HCT116 (cell line): Measurements from ENCODE around the gene TPX2. TPM values are rescaled to one million over a fixed set of nuclear protein-coding genes. Genes with fewer than 3 reads are reported as not detected.

ENCODE experiments used
- ATAC-seq: fragments of 200-7000 bp; cut with Tn5 transposase; 2 replicates; pipeline ENCODE4 v1.9.1; 2020; ENCODE audit warnings: mild to moderate bottlenecking, moderate library complexity
- BruUV-seq: library from RNA; stranded (reverse); fragments of 400-500 nt; replicated peaks from 2 replicates; lab custom pipeline; 2021; lab: Mats Ljungman, UMichigan
- CTCF ChIA-PET: fragments of 300-600 bp; sonication (Branson Sonifier 250); formaldehyde crosslinking; loops from one replicate; lab custom pipeline; 2021; ENCODE audit warnings: antibody characterized with exemption; lab: Charles Lee
- POLR2A ChIA-PET: fragments of 300-600, 350-600 bp; sonication (Branson Sonifier 250); formaldehyde crosslinking; loops from one replicate; lab custom pipeline; 2021; ENCODE audit warnings: antibody characterized with exemption; lab: Charles Lee
- RAD21 ChIA-PET, 2 experiments: fragments of 300-600 bp; sonication (Branson Sonifier 250); formaldehyde crosslinking; loops; one replicate each; lab custom pipeline; 2023; ENCODE audit warnings: low total read pairs in 2 of 2; ENCODE audit not compliant: uncharacterized antibody in 2 of 2, unreplicated experiment in 2 of 2, low non-redundant PET in 1 of 2; lab: Charles Lee
- DNase-seq: peaks from one replicate; pipeline ENCODE4 v3.0.0-alpha.2; 2010; ENCODE audit warnings: low read depth, low spot score
- H2AFZ ChIP-seq: fragments of 200-600 bp; shearing (Covaris generic), sonication (generic); 2 replicates; pipeline ENCODE4 v1.6.1; 2017; ENCODE audit warnings: low read depth, mixed run types, mixed read lengths, antibody characterized with exemption, low read length; ENCODE audit not compliant: poor library complexity, severe bottlenecking
- H3K27ac ChIP-seq: 2 replicates; pipeline ENCODE4 v1.5.1; 2012; ENCODE audit warnings: low read depth, low read length
- H3K27me3 ChIP-seq: fragments of 200-600 bp; sonication (generic); 2 replicates; pipeline ENCODE4 v1.6.1; 2016; ENCODE audit warnings: mixed run types, low read length, mixed read lengths; ENCODE audit not compliant: insufficient read depth
- H3K36me3 ChIP-seq, 2 experiments: fragments of 200-500 bp in 1 of 2; fragments of 200-600 bp in 1 of 2; sonication (Bioruptor generic) in 1 of 2; sonication (generic) in 1 of 2; 2 replicates each; pipeline versions ENCODE4 v1.5.1 to v1.6.1; 2014 to 2016; ENCODE audit warnings: low read length in 2 of 2, inconsistent platforms in 1 of 2, mixed read lengths in 1 of 2, mixed run types in 1 of 2; ENCODE audit not compliant: insufficient read depth in 2 of 2, control insufficient read depth in 1 of 2
- H3K4me1 ChIP-seq, 2 experiments: fragments of 200-600 bp in 1 of 2; sonication (generic) in 1 of 2; 2 replicates each; pipeline versions ENCODE4 v1.5.1 to v1.6.1; 2012 to 2017; ENCODE audit warnings: low read length in 2 of 2, inconsistent platforms in 1 of 2, mild to moderate bottlenecking in 1 of 2, mixed read lengths in 1 of 2, mixed run types in 1 of 2, moderate library complexity in 1 of 2; ENCODE audit not compliant: insufficient read depth in 2 of 2, control insufficient read depth in 1 of 2
- H3K4me2 ChIP-seq: fragments of 200-600 bp; sonication (generic); 2 replicates; pipeline ENCODE4 v1.6.1; 2017; ENCODE audit warnings: mixed run types, low read length, mixed read lengths
- H3K4me3 ChIP-seq, 2 experiments: fragments of 200-600 bp in 1 of 2; sonication (generic) in 1 of 2; replicated peaks in 1 of 2; 2 replicates each; pipeline ENCODE4 v1.5.1; 2011 to 2016; ENCODE audit warnings: low read length in 2 of 2, control low read depth in 1 of 2, low read depth in 1 of 2, mild to moderate bottlenecking in 1 of 2, mixed read lengths in 1 of 2, mixed run types in 1 of 2
- H3K79me2 ChIP-seq: fragments of 200-600 bp; sonication (generic); 2 replicates; pipeline ENCODE4 v1.6.1; 2017; ENCODE audit warnings: mild to moderate bottlenecking, mixed run types, low read length, moderate library complexity, mixed read lengths; ENCODE audit not compliant: insufficient read depth
- H3K9ac ChIP-seq: fragments of 200-600 bp; sonication (generic); 2 replicates; pipeline ENCODE4 v1.6.1; 2016; ENCODE audit warnings: low read length, mixed read lengths
- H3K9me2 ChIP-seq: fragments of 200-600 bp; sonication (generic), shearing (Covaris generic); 2 replicates; pipeline ENCODE4 v1.6.1; 2017; ENCODE audit warnings: mixed run types, mild to moderate bottlenecking, moderate library complexity; ENCODE audit not compliant: insufficient read depth
- H3K9me3 ChIP-seq, 2 experiments: fragments of 200-500 bp in 1 of 2; fragments of 200-600 bp in 1 of 2; sonication (Bioruptor generic) in 1 of 2; sonication (generic) in 1 of 2; 2 replicates each; pipeline ENCODE4 v1.6.1; 2014 to 2017; ENCODE audit warnings: low read length in 2 of 2, mixed read lengths in 2 of 2, inconsistent platforms in 1 of 2, low read depth in 1 of 2, mild to moderate bottlenecking in 1 of 2, mixed run types in 1 of 2, moderate library complexity in 1 of 2; ENCODE audit not compliant: control insufficient read depth in 1 of 2, insufficient read depth in 1 of 2
- H4K20me1 ChIP-seq: fragments of 200-600 bp; sonication (generic), shearing (Covaris generic); 2 replicates; pipeline ENCODE4 v1.6.1; 2017; ENCODE audit warnings: mixed run types, mild to moderate bottlenecking, moderate library complexity; ENCODE audit not compliant: insufficient read depth
- CTCF ChIP-seq, 3 experiments: fragments of 200-600 bp in 1 of 3; sonication (generic) in 1 of 3; IDR thresholded peaks in 2 of 3; conservative IDR thresholded peaks in 1 of 3; 2 replicates each; pipeline ENCODE4 v1.5.1; 2012 to 2017; ENCODE audit warnings: low read depth in 2 of 3, low read length in 2 of 3, antibody characterized with exemption in 1 of 3, borderline replicate concordance in 1 of 3, control low read depth in 1 of 3, mild to moderate bottlenecking in 1 of 3, mixed read lengths in 1 of 3, mixed run types in 1 of 3, moderate library complexity in 1 of 3; ENCODE audit not compliant: insufficient read depth in 1 of 3
- EGR1 ChIP-seq: IDR thresholded peaks from 2 replicates; pipeline ENCODE4 v1.6.1; 2012; ENCODE audit warnings: low read depth
- ELF1 ChIP-seq: IDR thresholded peaks from 2 replicates; pipeline ENCODE4 v1.6.1; 2012; ENCODE audit warnings: low read depth, borderline replicate concordance
- EZH2phosphoT487 ChIP-seq: fragments of 200-600 bp; IDR thresholded peaks from 2 replicates; pipeline ENCODE4 v1.6.1; 2018; ENCODE audit warnings: antibody characterized with exemption, borderline replicate concordance
- JUND ChIP-seq: IDR thresholded peaks from 2 replicates; pipeline ENCODE4 v1.6.1; 2012
- POLR2AphosphoS5 ChIP-seq: IDR thresholded peaks from 2 replicates; pipeline ENCODE4 v1.6.1; 2011; ENCODE audit warnings: mild to moderate bottlenecking, low read depth, low read length, moderate library complexity
- RAD21 ChIP-seq: IDR thresholded peaks from 2 replicates; pipeline ENCODE4 v1.6.1; 2012; ENCODE audit warnings: low read depth, mild to moderate bottlenecking
- REST ChIP-seq: IDR thresholded peaks from 2 replicates; pipeline ENCODE4 v1.6.1; 2012; ENCODE audit warnings: low read depth
- SIN3A ChIP-seq: IDR thresholded peaks from 2 replicates; pipeline ENCODE4 v1.6.1; 2012; ENCODE audit warnings: low read depth
- SP1 ChIP-seq: IDR thresholded peaks from 2 replicates; pipeline ENCODE4 v1.6.1; 2012; ENCODE audit warnings: low read depth
- ZFX ChIP-seq: fragments of 450-650 bp; IDR thresholded peaks from 2 replicates; pipeline ENCODE4 v1.6.1; 2017
- intact Hi-C: fragments of 100-400 bp; cut with micrococcal nuclease; formaldehyde crosslinking; loops from 2 replicates; pipeline ENCODE4 v1.10.0; 2022
- total RNA-seq: library from RNA; stranded (reverse); gene quantifications from one replicate; pipeline ENCODE4 v1.2.1, GENCODE V29; 2021; ENCODE audit not compliant: unreplicated experiment

Gene TPX2
- total RNA-seq, 1 experiment from 2014 or later: 163 TPM

GRCh38 chr20:31719644-31720485, 19.2 kb upstream of the TPX2 start:
- intact Hi-C loops: loop anchor here (5.0 kb wide), 1 partner anchor 158 kb away; no protein-coding TSS in a partner anchor
- peak overlapping the region; percentile 82 to 87 for H3K4me3 ChIP-seq
- H3K36me3 ChIP-seq: peaks cover 5 to 58% of the 10 kb centered on the region in 2 experiments
- H3K9me2 ChIP-seq: no peaks in the 10 kb centered on the region
- no peaks in the 10 kb centered on the region for H3K9me3 ChIP-seq
- no peak for TF ChIP-seq ELF1
- no peak for TF ChIP-seq SP1
- TF ChIP-seq EZH2phosphoT487: no peak
- TF ChIP-seq SIN3A: no peak
- TF ChIP-seq JUND: no peak
- no peak for TF ChIP-seq REST
- TF ChIP-seq POLR2AphosphoS5: no peak; the same call in none of the 2 replicates
- TF ChIP-seq EGR1: no peak
- no peak for TF ChIP-seq ZFX
- no peak for TF ChIP-seq CTCF (IDR thresholded peaks at IDR 0.05 in 2 of 3, conservative IDR thresholded peaks at IDR 0.05 in 1 of 3; ENCODE audit: borderline replicate concordance in 1 of 3, insufficient read depth in 1 of 3, low read depth in 2 of 3, low read length in 2 of 3)
- TF ChIP-seq RAD21: no peak
- POLR2A ChIA-PET: interaction anchor here (0.6 to 1.6 kb wide), 4 partner anchors 15 to 111 kb away, joined by 3 to 7 read pairs (median 4); no protein-coding TSS in a partner anchor
- peak overlapping the region; percentile 98 for H3K27ac ChIP-seq
- peak overlapping the region; percentile 94 for H3K4me2 ChIP-seq
- no peaks in the 10 kb centered on the region for H4K20me1 ChIP-seq
- DNase-seq: no peak
- peak; percentile 28 for ATAC-seq
- H3K9ac ChIP-seq: peak overlapping the region; percentile 96
- peaks cover 73 to 84% of the 10 kb centered on the region in 2 experiments for H3K4me1 ChIP-seq
- RAD21 ChIA-PET: interaction anchor here (0.7 to 1.7 kb wide), 3 partner anchors 55 to 147 kb away, joined by 3 to 5 read pairs (median 4); no protein-coding TSS in a partner anchor
- peaks cover 84% of the 10 kb centered on the region for H3K79me2 ChIP-seq
- CTCF ChIA-PET: interaction anchor here (0.9 to 1.7 kb wide), 3 partner anchors 58 to 107 kb away, joined by 3 to 6 read pairs (median 4); no protein-coding TSS in a partner anchor
- H2AFZ ChIP-seq: no peak overlapping the region
- H3K27me3 ChIP-seq: no peaks in the 10 kb centered on the region
- BruUV-seq: no TSS peak
